OCI-LY7 (cell line): ENCODE data around the gene ZNF3. TPM values are rescaled to one million over a fixed set of nuclear protein-coding genes. Genes with fewer than 3 reads are reported as not detected.

ENCODE experiments used
- BruUV-seq: library from RNA; stranded (reverse); fragments of 400-500 nt; replicated peaks from 2 replicates; lab custom pipeline; 2021; lab: Mats Ljungman, UMichigan
- CTCF ChIA-PET: fragments of 300-600 bp; sonication (Branson Sonifier 250); formaldehyde crosslinking; loops from one replicate; lab custom pipeline; 2022; ENCODE audit warnings: antibody characterized with exemption; ENCODE audit not compliant: unreplicated experiment; lab: Charles Lee
- POLR2A ChIA-PET: fragments of 300-600 bp; sonication (Branson Sonifier 250); formaldehyde crosslinking; loops from one replicate; lab custom pipeline; 2022; ENCODE audit warnings: antibody characterized with exemption; lab: Charles Lee
- DNase-seq: peaks from one replicate; pipeline ENCODE4 v3.0.0-alpha.2; 2015; ENCODE audit warnings: low spot score
- H2AFZ ChIP-seq: fragments of 200-600 bp; sonication (generic), shearing (Covaris generic); 2 replicates; pipeline ENCODE4 v1.6.1; 2014; ENCODE audit warnings: mild to moderate bottlenecking, antibody characterized with exemption, low read length, moderate library complexity
- H3K27ac ChIP-seq: fragments of 200-600 bp; sonication (generic); 2 replicates; pipeline ENCODE4 v1.5.1; 2014; ENCODE audit warnings: mixed run types, low read depth, mild to moderate bottlenecking, moderate library complexity, low read length, inconsistent platforms; ENCODE audit not compliant: poor library complexity, severe bottlenecking
- H3K36me3 ChIP-seq: fragments of 200-600 bp; sonication (generic); 2 replicates; pipeline ENCODE4 v1.6.1; 2014; ENCODE audit warnings: mild to moderate bottlenecking, antibody characterized with exemption, low read length, moderate library complexity, mixed read lengths; ENCODE audit not compliant: insufficient read depth
- H3K4me1 ChIP-seq: fragments of 200-600 bp; sonication (generic); 2 replicates; pipeline ENCODE4 v1.5.1; 2014; ENCODE audit warnings: mild to moderate bottlenecking, low read length; ENCODE audit not compliant: insufficient read depth, poor library complexity, severe bottlenecking
- H3K4me2 ChIP-seq: fragments of 200-600 bp; sonication (generic); 2 replicates; pipeline ENCODE4 v1.6.1; 2014; ENCODE audit warnings: mild to moderate bottlenecking, low read length
- H3K4me3 ChIP-seq: fragments of 200-600 bp; sonication (generic); 2 replicates; pipeline ENCODE4 v1.5.1; 2014; ENCODE audit warnings: mild to moderate bottlenecking, low read depth, low read length; ENCODE audit not compliant: poor library complexity, severe bottlenecking
- H3K79me2 ChIP-seq: fragments of 200-600 bp; sonication (generic); 2 replicates; pipeline ENCODE4 v1.6.1; 2016; ENCODE audit warnings: low read depth, mild to moderate bottlenecking, low read length, moderate library complexity, mixed read lengths; ENCODE audit not compliant: insufficient read depth
- H3K9me2 ChIP-seq: fragments of 200-600 bp; sonication (generic); 2 replicates; pipeline ENCODE4 v1.6.1; 2016; ENCODE audit warnings: mild to moderate bottlenecking, low read length, mixed read lengths; ENCODE audit not compliant: insufficient read depth
- H3K9me3 ChIP-seq: fragments of 200-600 bp; sonication (generic); 2 replicates; pipeline ENCODE4 v1.6.1; 2014; ENCODE audit warnings: mild to moderate bottlenecking, mixed run types, low read length, mixed read lengths
- H4K20me1 ChIP-seq: fragments of 200-600 bp; sonication (generic); 2 replicates; pipeline ENCODE4 v1.6.1; 2014; ENCODE audit warnings: mild to moderate bottlenecking, antibody characterized with exemption, low read length, moderate library complexity, mixed read lengths; ENCODE audit not compliant: insufficient read depth
- CTCF ChIP-seq: fragments of 200-600 bp; sonication (generic); conservative IDR thresholded peaks from 2 replicates; pipeline ENCODE4 v1.5.1; 2014; ENCODE audit warnings: mild to moderate bottlenecking, antibody characterized with exemption, low read length, moderate library complexity, mixed read lengths
- EZH2phosphoT487 ChIP-seq: fragments of 200-600 bp; sonication (generic); IDR thresholded peaks from 2 replicates; pipeline ENCODE4 v1.6.1; 2018; ENCODE audit warnings: low read depth, borderline replicate concordance, mild to moderate bottlenecking, mixed run types, antibody characterized with exemption, low read length, moderate library complexity, mixed read lengths
- intact Hi-C: fragments of 100-400 bp; cut with micrococcal nuclease; formaldehyde crosslinking; loops from one replicate; pipeline ENCODE4 v1.10.0; 2022; ENCODE audit not compliant: unreplicated experiment
- total RNA-seq, 2 experiments: library from RNA; depleted of rRNA in 1 of 2; stranded (reverse); fragments of >200 nt in 1 of 2; shearing (Covaris generic) in 1 of 2; gene quantifications; 2 replicates each; pipeline ENCODE4 v1.2.3, GENCODE V29; 2014 to 2022

ZNF3 gene
- total RNA-seq, 2 experiments from 2014 or later = 19.8 to 23.7 TPM

GRCh38 chr7:100087055-100087750 lies 5.7 kb upstream of the ZNF3 start:
- Histone ChIP-seq H3K4me3 (no peak overlapping the region), H3K4me2 (no peak overlapping the region), H3K9me2 (no peaks in the 10 kb centered on the region), H2AFZ (no peak overlapping the region), H3K4me1 (peaks cover 39% of the 10 kb centered on the region), H4K20me1 (no peaks in the 10 kb centered on the region), H3K36me3 (peaks cover 20% of the 10 kb centered on the region), H3K9me3 (no peaks in the 10 kb centered on the region), H3K27ac (no peak overlapping the region), H3K79me2 (peaks cover 6% of the 10 kb centered on the region; the same call in 1 of the 2 replicates)
- ChIA-PET POLR2A (interaction anchor here (0.9 kb wide), 1 partner anchor 33 kb away, joined by 3 read pairs; no protein-coding TSS in a partner anchor), CTCF (no interaction called here)
- BruUV-seq = no TSS peak
- no peak for DNase-seq
- intact Hi-C loops = loop anchor here (10.0 kb wide), 1 partner anchor 798 kb away; the partner anchor contains the start of gene UFSP1
- no peak for TF ChIP-seq CTCF
- TF ChIP-seq EZH2phosphoT487 = no peak

- H3K9me2 ChIP-seq = no peaks in the 10 kb centered on the region
- no peak overlapping the region for H3K4me3 ChIP-seq
- H3K79me2 ChIP-seq = peaks cover 12% of the 10 kb centered on the region; the same call in 1 of the 2 replicates
- H3K4me2 ChIP-seq = no peak overlapping the region
- TF ChIP-seq EZH2phosphoT487 = no peak
- no peak for TF ChIP-seq CTCF
- peaks cover 3% of the 10 kb centered on the region; the same call in 1 of the 2 replicates for H3K36me3 ChIP-seq
- no TSS peak for BruUV-seq
- H3K27ac ChIP-seq = no peak overlapping the region
- H2AFZ ChIP-seq = no peak overlapping the region
- intact Hi-C loops = loop anchor here (10.0 kb wide), 1 partner anchor 799 kb away; the partner anchor contains the start of gene UFSP1
- H3K4me1 ChIP-seq = peaks cover 40% of the 10 kb centered on the region
- H4K20me1 ChIP-seq = no peaks in the 10 kb centered on the region
- ChIA-PET POLR2A (no interaction called here), CTCF (no interaction called here)
- H3K9me3 ChIP-seq = no peaks in the 10 kb centered on the region
- DNase-seq = no peak
These were observed 4.0 kb upstream of the ZNF3 start for GRCh38 chr7:100085515-100085914.
